ENCODE results near the gene SLC15A3.
A peak's percentile ranks its signal among the peaks of the same experiment; 100 is the strongest.
"Not testable (repeated sequence)": the region's sequence is repeated elsewhere in the genome, so short reads cannot be mapped to it uniquely, and the experiment has no call there.

The SLC15A3 gene

DNA sequence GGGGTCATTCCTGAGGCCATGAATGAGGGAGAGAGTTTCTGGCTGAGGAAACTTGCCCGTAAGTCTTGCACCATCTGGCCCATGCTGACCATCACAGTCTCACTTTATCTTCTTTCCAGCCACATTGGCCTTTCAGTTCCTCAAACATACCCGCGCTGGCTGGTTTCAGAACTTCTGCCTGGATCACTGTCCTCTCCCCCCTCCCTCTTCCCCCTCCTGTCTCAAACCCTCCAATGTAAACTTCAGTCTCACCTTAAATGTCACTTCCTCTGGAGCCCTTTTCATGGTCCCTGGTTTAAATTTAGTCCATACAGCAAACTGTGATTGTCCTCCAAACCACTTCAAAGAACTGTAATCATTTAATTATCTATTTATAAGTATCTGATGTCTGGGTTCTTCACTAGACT, 41.7 kb downstream of the SLC15A3 start:
- no peak overlapping the region for H3K4me3 ChIP-seq (ENCODE audit: low read depth, low read length)
- no peak for DNase-seq
- TF ChIP-seq, protein P1, sequence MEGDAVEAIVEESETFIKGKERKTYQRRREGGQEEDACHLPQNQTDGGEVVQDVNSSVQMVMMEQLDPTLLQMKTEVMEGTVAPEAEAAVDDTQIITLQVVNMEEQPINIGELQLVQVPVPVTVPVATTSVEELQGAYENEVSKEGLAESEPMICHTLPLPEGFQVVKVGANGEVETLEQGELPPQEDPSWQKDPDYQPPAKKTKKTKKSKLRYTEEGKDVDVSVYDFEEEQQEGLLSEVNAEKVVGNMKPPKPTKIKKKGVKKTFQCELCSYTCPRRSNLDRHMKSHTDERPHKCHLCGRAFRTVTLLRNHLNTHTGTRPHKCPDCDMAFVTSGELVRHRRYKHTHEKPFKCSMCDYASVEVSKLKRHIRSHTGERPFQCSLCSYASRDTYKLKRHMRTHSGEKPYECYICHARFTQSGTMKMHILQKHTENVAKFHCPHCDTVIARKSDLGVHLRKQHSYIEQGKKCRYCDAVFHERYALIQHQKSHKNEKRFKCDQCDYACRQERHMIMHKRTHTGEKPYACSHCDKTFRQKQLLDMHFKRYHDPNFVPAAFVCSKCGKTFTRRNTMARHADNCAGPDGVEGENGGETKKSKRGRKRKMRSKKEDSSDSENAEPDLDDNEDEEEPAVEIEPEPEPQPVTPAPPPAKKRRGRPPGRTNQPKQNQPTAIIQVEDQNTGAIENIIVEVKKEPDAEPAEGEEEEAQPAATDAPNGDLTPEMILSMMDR (IDR thresholded peaks at IDR 0.05; ENCODE audit: low read depth, low read length) = no peak
- peaks cover 3% of the 10 kb centered on the region; the same call in 1 of the 2 replicates for H3K4me1 ChIP-seq
- H3K9me3 ChIP-seq = no peaks in the 10 kb centered on the region
- no peaks in the 10 kb centered on the region for H3K27me3 ChIP-seq
- H3K36me3 ChIP-seq = no peaks in the 10 kb centered on the region

DNA sequence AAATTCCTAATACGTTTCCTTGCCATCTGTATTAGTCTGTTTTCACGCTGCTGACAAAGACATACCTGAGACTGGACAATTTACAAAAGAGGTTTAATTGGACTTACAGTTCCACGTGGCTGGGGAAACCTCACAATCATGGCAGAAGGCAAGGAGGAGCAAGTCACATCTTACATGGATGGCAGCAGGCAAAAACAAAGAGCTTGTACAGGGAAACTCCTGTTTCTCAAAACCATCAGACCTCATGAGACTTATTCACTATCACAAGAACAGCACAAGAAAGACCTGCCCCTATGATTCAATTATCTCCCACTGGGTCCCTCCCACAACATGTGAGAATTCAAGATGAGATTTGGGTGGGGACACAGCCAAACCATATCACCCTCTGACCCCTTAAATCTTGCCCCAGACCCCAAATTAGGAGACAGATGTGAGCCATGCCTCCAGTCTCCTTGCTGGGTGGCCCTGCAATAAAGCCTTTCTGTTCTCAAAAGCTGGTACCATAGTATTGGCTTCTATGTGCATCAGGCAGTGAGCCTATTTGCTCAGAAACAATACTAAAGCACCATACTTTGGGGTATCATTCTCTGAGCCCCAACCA, 42.2 kb downstream of the SLC15A3 start:
- H3K4me3 ChIP-seq (ENCODE audit: low read depth, low read length); H3K4me1 ChIP-seq; H3K27me3 ChIP-seq; DNase-seq; H3K36me3 ChIP-seq; H3K9me3 ChIP-seq: not testable (repeated sequence)

GRCh38 chr11:60908803-60909202, 43.2 kb downstream of the SLC15A3 start:
- peaks cover 3% of the 10 kb centered on the region; the same call in 1 of the 2 replicates for H3K4me1 ChIP-seq

DNA sequence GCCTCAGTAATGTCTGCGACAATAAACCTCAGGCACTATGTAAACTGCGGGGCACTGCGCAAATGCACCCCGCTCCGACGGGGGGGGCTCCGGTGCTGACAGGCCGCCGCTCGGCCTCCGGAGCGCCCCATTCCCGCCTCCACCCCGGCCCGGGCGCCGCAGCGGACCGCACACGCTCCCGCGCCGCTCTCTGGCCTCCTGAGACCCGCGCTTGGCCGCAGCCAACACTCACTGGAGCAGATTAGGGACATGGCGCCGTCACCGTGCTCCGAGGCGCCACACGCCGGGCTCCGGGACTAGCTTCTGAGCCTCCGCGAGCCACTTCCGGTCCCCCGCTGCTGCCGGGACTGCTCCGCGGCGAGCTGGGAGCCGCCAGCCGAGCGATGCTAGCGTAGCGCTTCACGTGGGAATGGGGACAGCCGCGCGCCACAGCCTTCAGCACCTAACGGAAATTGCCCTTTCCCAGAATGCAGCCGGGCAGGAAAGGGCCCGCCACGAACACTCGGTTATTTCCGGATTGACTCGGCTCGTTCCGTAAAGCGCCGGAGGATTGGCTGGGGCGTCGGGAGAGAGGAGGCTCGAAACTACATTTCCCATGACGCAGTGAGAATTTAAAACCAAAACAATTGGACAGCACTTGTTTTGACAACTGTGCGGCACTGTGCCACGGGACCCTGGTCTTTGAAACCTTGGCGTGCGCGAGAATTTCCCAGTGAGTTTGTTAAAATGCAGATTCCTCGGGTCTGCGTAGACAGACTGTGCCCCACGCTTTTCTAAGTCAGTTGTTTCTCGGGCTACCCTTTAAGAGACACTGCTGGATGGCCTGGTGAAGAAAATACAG, 45.6 kb downstream of the SLC15A3 start, which contains the start of gene PRPF19:
Gene PRPF19, minus strand, starts transcription at position 454 of the 841 bp plus-strand sequence. Its CDS starts 203 bp downstream, at position 251.
- TF ChIP-seq, protein P1 (IDR thresholded peaks at IDR 0.05; ENCODE audit: low read depth, low read length) = no peak
- H3K9me3 ChIP-seq = no peaks in the 10 kb centered on the region
- H3K4me1 ChIP-seq = no peaks in the 10 kb centered on the region
- no peaks in the 10 kb centered on the region for H3K27me3 ChIP-seq
- H3K4me3 ChIP-seq (ENCODE audit: low read depth, low read length) = peak within 1 kb of the TSS; percentile 63
- DNase-seq = peak; percentile 91
- H3K36me3 ChIP-seq = peaks cover 11% of the 10 kb centered on the region

More at GRCh38 chr11:60908803-60909202, 43.2 kb downstream of the SLC15A3 start:
- Histone ChIP-seq H3K4me3 (ENCODE audit: low read depth, low read length) (no peak overlapping the region), H3K27me3 (no peaks in the 10 kb centered on the region), H3K36me3 (no peaks in the 10 kb centered on the region), H3K9me3 (no peaks in the 10 kb centered on the region)
- TF ChIP-seq, protein P1 (IDR thresholded peaks at IDR 0.05; ENCODE audit: low read depth, low read length) = no peak
- DNase-seq = no peak

- DNase-seq = no peak
- TF ChIP-seq, protein P1 (IDR thresholded peaks at IDR 0.05; ENCODE audit: low read depth, low read length) = no peak
- Histone ChIP-seq H3K4me3 (ENCODE audit: low read depth, low read length) (peak overlapping the region; percentile 63), H3K27me3 (no peaks in the 10 kb centered on the region), H3K36me3 (peaks cover 11% of the 10 kb centered on the region), H3K4me1 (no peaks in the 10 kb centered on the region), H3K9me3 (no peaks in the 10 kb centered on the region)
Measured at GRCh38 chr11:60905551-60906113, 46.3 kb downstream of the SLC15A3 start.

- TF ChIP-seq, protein P1 (IDR thresholded peaks at IDR 0.05; ENCODE audit: low read depth, low read length) = no peak
- no peaks in the 10 kb centered on the region for H3K27me3 ChIP-seq
- peaks cover 11% of the 10 kb centered on the region for H3K36me3 ChIP-seq
- peak overlapping the region; percentile 63 for H3K4me3 ChIP-seq (ENCODE audit: low read depth, low read length)
- H3K4me1 ChIP-seq = no peaks in the 10 kb centered on the region
- DNase-seq = peak; percentile 21
- no peaks in the 10 kb centered on the region for H3K9me3 ChIP-seq
Measured at GRCh38 chr11:60905047-60905446, 46.9 kb downstream of the SLC15A3 start.

Data from BE2C (cell line).